NCI-H748 (cell line): ENCODE measurements around the gene MAOB.

Experiments
- DNase-seq: peaks from one replicate; lab custom pipeline; 2025; ENCODE audit not compliant: unreplicated experiment; lab: John Stamatoyannopoulos, UW

The MAOB gene

GRCh38 chrX:43861750-43862149 is 20.5 kb downstream of the MAOB start:
- DNase-seq = no peak

GRCh38 chrX:43860646-43861370 is 21.4 kb downstream of the MAOB start:
- DNase-seq = peak; percentile 86

DNA sequence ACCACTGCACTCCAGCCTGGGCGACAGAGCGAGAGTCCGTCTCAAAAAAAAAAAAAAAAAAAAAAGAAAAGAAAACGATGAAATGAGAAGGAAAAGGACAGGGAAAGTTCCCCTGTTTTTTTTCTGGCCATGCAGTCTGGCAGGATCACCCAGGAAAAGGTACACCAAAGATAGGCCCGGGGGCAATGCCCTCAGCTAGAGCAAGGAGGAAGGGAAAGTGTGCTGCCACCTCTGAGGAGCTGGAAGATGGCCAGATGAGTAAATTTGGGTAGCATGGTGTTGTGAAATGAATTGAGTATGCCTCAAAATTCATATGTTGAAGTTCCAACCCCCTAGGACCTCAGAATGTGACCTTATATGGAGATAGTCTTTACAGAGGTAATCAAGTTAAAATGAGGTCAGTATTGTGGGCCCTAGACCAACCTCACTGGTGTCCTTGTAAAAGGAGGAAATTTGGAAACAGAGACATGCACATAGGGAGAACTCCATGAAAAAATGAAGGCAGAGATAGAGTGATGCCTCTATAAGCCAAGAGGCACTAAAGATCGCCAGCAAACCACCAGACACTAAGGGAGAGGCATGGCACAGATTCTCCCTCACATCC is 28.9 kb downstream of the MAOB start:
- no peak for DNase-seq

GRCh38 chrX:43850629-43851028 is 31.6 kb downstream of the MAOB start:
- DNase-seq = no peak

- no peak for DNase-seq
Measured at GRCh38 chrX:43849173-43849572, 33.1 kb downstream of the MAOB start.

DNA sequence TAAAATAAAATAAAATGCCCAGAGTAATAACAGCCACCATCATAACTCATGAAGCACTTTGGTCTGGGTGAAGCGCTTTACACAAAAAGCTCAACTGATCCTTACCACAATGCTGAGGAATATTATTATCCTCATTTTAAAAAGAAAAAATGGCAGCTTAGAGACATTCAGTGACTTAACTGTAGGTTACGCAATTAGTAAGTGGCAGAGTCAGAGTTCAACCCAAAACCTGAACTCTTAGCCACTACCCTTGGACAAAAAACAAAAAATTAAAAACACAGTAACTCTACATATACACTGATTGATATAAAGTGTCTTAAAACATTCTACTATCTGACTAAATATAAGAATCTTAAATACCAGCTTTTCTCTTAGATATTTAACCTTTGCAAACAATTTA is 34.9 kb downstream of the MAOB start:
- no peak for DNase-seq

DNA sequence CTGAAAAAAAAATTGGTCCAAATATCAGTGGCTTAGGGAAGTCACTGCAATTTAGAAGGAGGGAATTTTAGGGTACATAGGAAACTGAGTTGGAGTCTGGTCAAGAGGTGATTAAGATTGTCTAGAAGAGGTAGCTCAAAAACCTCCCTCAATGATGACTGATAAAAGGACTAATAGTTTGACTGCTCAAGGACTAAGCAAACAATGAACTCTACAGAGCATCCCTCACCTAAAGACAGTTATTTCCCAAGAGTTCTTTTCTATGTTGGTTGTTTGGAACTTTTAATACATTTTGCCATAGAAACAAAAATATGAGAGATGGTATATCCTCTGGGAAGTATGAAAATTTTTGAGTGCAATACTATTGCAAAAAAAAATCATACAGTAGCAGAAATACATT is 35.7 kb downstream of the MAOB start:
- no peak for DNase-seq

GRCh38 chrX:43845776-43846175 is 36.5 kb downstream of the MAOB start:
- DNase-seq = no peak

GRCh38 chrX:43840265-43840664 is 42.0 kb downstream of the MAOB start:
- DNase-seq = peak; percentile 29

GRCh38 chrX:43836435-43837184 is 45.6 kb downstream of the MAOB start:
- peak; percentile 17 for DNase-seq

- no peak for DNase-seq
Measured at GRCh38 chrX:43835559-43835958, 46.7 kb downstream of the MAOB start.

- no peak for DNase-seq
Measured at GRCh38 chrX:43827791-43828190, 54.5 kb downstream of the MAOB start.

- DNase-seq = no peak
Measured at GRCh38 chrX:43822014-43822413, 60.2 kb downstream of the MAOB start.

GRCh38 chrX:43817444-43817843 is 64.8 kb downstream of the MAOB start:
- DNase-seq = peak; percentile 2

DNA sequence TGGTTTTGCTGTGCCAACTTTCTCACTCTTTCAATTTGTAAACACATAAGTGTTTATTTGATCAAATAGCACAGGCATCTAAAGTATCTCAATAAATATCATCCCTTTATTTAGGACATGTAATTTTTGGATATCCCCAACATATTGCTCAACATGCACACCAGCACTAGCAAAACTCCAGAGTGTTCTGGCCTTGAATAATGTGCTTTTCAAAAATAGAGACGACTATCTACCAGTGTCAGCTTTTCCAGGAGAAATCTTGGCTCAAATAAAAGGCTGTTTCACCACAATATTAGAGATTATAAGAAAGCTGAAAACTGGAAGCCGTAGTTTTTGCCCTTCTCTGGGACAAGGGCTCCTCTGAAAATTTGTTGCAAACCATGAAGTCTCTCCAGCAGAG is 67.0 kb downstream of the MAOB start:
- DNase-seq = no peak

DNA sequence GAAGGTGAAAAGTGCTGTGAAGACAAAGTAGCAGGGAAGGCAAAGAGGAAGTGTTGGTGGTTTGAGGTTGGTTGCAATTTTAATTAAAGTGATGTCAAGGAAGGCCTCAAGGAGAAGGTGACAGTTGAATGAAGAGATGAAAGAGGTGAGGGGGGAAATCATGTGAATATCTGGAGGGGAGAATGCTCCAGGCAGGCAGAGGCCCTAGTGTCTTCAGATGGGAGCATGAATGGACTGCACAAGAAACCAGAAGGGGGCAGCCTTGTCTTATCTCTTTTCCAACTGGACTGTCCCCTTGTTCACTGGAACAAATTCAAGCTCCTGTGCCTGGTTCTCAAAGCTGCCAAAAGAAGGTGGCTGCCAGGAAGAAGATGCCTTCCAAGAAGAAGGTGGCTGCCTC is 68.4 kb downstream of the MAOB start:
- peak; percentile 42 for DNase-seq

DNA sequence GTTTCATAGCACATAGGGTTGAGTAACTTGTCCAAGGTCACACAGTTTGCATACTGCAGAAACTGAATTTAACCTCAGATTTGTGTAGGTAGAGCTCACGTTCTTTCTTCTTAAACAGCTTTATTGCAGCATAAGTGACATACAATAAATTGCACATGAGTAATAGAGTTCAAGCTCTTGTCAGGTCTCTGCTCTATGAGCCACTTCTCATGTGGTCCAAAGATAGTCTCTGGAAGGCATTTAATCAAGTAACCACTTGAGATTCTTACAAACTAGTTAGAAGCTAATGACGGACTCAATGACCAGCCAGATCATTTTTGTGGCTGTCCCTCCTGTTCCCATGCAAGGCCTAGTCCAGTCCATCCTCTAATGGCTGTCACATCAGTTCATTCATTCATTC is 68.9 kb downstream of the MAOB start:
- no peak for DNase-seq

GRCh38 chrX:43809463-43809862 is 72.8 kb downstream of the MAOB start:
- DNase-seq = no peak

DNA sequence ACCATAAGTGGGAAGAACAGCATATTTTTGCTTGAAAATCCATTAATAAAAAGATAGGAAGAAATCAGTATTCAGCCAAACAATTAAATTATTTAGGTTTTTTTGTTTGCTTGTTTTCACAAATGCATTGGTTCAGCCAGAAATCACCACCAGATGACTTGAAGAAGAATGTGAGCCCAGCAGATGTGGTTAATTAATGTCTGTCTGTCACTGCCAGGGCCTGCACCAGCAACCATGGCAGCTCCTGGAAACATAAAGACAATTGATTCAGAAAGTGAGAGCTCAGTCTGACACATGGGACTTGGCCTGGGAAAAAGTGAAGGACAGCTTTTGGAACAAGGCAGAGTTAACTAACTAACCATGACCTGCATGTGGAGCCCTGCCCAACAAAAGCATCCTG is 74.0 kb downstream of the MAOB start:
- no peak for DNase-seq

GRCh38 chrX:43805579-43805978 is 76.7 kb downstream of the MAOB start:
- DNase-seq = no peak

- no peak for DNase-seq
Measured at GRCh38 chrX:43804021-43804420, 78.2 kb downstream of the MAOB start.

GRCh38 chrX:43785930-43786591 is 96.2 kb downstream of the MAOB start:
- no peak for DNase-seq
